AG20443 (cell line): ENCODE measurements around the gene TRAF3IP3.

Experiments used
- DNase-seq: peaks from one replicate; pipeline ENCODE4 v3.0.0; 2012; ENCODE audit warnings: low spot score, mixed read lengths

Gene TRAF3IP3

GRCh38 chr1:209800984-209801834 is 45.4 kb downstream of the TRAF3IP3 start:
- no peak for DNase-seq

- no peak for DNase-seq
Measured at GRCh38 chr1:209802117-209802779, 46.4 kb downstream of the TRAF3IP3 start.

GRCh38 chr1:209802780-209803152 is 46.9 kb downstream of the TRAF3IP3 start:
- no peak for DNase-seq

GRCh38 chr1:209803568-209803967 is 47.7 kb downstream of the TRAF3IP3 start:
- no peak for DNase-seq

- no peak for DNase-seq
Measured at GRCh38 chr1:209805341-209805781, 49.5 kb downstream of the TRAF3IP3 start.

- DNase-seq, result peak; percentile 85
Measured at GRCh38 chr1:209805875-209806760, 50.3 kb downstream of the TRAF3IP3 start, which contains the start of gene IRF6. Gene IRF6 (minus strand): TSS chr1:209806142. CDS start chr1:209801413, 4,729 bp downstream.

- DNase-seq, result no peak
Measured at GRCh38 chr1:209807509-209807908, 51.7 kb downstream of the TRAF3IP3 start.

- peak; percentile 94 for DNase-seq
Measured at GRCh38 chr1:209808059-209808581, 52.3 kb downstream of the TRAF3IP3 start.

GRCh38 chr1:209809611-209810010 is 53.8 kb downstream of the TRAF3IP3 start:
- no peak for DNase-seq

GRCh38 chr1:209810783-209811182 is 54.9 kb downstream of the TRAF3IP3 start:
- DNase-seq, result no peak

GRCh38 chr1:209813902-209814301 is 58.0 kb downstream of the TRAF3IP3 start:
- no peak for DNase-seq

- no peak for DNase-seq
Measured at GRCh38 chr1:209815490-209815889, 59.6 kb downstream of the TRAF3IP3 start.

- DNase-seq, result no peak
Measured at GRCh38 chr1:209815931-209816341, 60.1 kb downstream of the TRAF3IP3 start.

- no peak for DNase-seq
Measured at GRCh38 chr1:209816923-209817322, 61.1 kb downstream of the TRAF3IP3 start.

- DNase-seq, result no peak
Measured at GRCh38 chr1:209817691-209818090, 61.8 kb downstream of the TRAF3IP3 start.

- DNase-seq, result no peak
Measured at GRCh38 chr1:209819058-209819457, 63.2 kb downstream of the TRAF3IP3 start.

- no peak for DNase-seq
Measured at GRCh38 chr1:209820986-209821385, 65.1 kb downstream of the TRAF3IP3 start.

GRCh38 chr1:209822706-209823105 is 66.9 kb downstream of the TRAF3IP3 start:
- DNase-seq, result no peak

GRCh38 chr1:209823143-209824041 is 67.5 kb downstream of the TRAF3IP3 start:
- peak; percentile 69 for DNase-seq

- no peak for DNase-seq
Measured at GRCh38 chr1:209825591-209826434, 70.0 kb downstream of the TRAF3IP3 start.
